Testis (tissue), 2 donors: Measurements from ENCODE around the gene SPATA13.

Experiments used
- CTCF ChIP-seq, 3 experiments: fragments of 450-650 bp in 2 of 3; fragments of 200-600 bp in 1 of 3; sonication (generic) in 1 of 3; IDR thresholded peaks; one replicate each; pipeline ENCODE4 v1.5.1; 2016 to 2019; ENCODE audit warnings: antibody characterized with exemption in 3 of 3, mild to moderate bottlenecking in 2 of 3, moderate library complexity in 1 of 3
- POLR2A ChIP-seq: fragments of 450-650 bp; IDR thresholded peaks from one replicate; pipeline ENCODE4 v1.6.1; 2017; ENCODE audit warnings: antibody characterized with exemption, mild to moderate bottlenecking, moderate library complexity

GRCh38 chr13:24339937-24340607 lies 179.6 kb downstream of the SPATA13 start:
- TF ChIP-seq CTCF (IDR thresholded peaks at IDR 0.05), result no peak
- TF ChIP-seq POLR2A, result no peak
